Ovary (tissue), 3 donors: ENCODE data around the gene BICRA.

Experiments
- POLR2A ChIP-seq: fragments of 450-650 bp; IDR thresholded peaks from one replicate; pipeline ENCODE4 v1.6.1; 2017; ENCODE audit warnings: antibody characterized with exemption, mild to moderate bottlenecking, moderate library complexity
- TF ChIP-seq, protein P1 (sequence below), 3 donors: fragments of 450-650 bp in 2 of 3; fragments of 200-600 bp in 1 of 3; IDR thresholded peaks; one replicate each; pipeline versions ENCODE4 v1.5.1 to v1.8.0; 2016 to 2022; ENCODE audit warnings: antibody characterized with exemption in 3 of 3, mild to moderate bottlenecking in 1 of 3
- donor health status: DM: no; HTN: no; CAD: no.

DNA sequence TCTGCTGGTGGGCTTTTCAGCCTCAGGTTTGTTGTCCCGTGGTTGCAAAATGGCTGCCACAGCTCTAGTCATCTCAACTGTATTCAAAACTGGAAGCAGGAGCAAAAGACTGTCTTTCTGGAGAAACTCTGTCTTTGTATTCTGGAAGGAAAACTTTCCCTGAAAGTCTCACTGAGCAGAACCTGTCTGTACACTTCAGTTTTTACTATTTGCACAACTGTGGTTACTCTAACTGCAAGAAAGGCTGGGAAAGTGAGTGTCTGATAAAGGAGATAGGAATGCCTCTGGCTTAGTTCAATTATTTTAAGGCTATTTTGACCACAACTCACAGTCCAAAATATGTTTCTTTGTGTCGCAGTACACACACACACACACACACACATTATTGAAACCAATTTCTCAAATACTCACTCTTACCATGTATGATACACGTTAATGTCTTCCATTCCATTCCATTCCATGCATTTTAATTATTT, 54.5 kb downstream of the BICRA start:
- TF ChIP-seq, protein P1, sequence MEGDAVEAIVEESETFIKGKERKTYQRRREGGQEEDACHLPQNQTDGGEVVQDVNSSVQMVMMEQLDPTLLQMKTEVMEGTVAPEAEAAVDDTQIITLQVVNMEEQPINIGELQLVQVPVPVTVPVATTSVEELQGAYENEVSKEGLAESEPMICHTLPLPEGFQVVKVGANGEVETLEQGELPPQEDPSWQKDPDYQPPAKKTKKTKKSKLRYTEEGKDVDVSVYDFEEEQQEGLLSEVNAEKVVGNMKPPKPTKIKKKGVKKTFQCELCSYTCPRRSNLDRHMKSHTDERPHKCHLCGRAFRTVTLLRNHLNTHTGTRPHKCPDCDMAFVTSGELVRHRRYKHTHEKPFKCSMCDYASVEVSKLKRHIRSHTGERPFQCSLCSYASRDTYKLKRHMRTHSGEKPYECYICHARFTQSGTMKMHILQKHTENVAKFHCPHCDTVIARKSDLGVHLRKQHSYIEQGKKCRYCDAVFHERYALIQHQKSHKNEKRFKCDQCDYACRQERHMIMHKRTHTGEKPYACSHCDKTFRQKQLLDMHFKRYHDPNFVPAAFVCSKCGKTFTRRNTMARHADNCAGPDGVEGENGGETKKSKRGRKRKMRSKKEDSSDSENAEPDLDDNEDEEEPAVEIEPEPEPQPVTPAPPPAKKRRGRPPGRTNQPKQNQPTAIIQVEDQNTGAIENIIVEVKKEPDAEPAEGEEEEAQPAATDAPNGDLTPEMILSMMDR (IDR thresholded peaks at IDR 0.05) = no peak
- no peak for TF ChIP-seq POLR2A
